Left colon (tissue), 2 donors: ENCODE data around the gene RPS6KC1. TPM values are rescaled to one million over a fixed set of nuclear protein-coding genes. Genes with fewer than 3 reads are reported as not detected.
"Not testable (repeated sequence)": the region's sequence is repeated elsewhere in the genome, so short reads cannot be mapped to it uniquely, and the experiment has no call there.

Experiments
- ATAC-seq: fragments of 200-7000 bp; cut with Tn5 transposase; one replicate; pipeline ENCODE4 v1.9.1; 2020; ENCODE audit warnings: mild to moderate bottlenecking, moderate library complexity
- DNase-seq, 2 donors: peaks; one replicate each; pipeline ENCODE4 v3.0.0-alpha.2; 2020
- intact Hi-C, 2 donors: fragments of 100-400 bp; cut with DNase I in 1 of 2; cut with micrococcal nuclease in 1 of 2; formaldehyde crosslinking; loops; one replicate each; pipeline versions ENCODE4 v1.11.2 to v1.14.0; 2022; cut with DNase I, micrococcal nuclease
- total RNA-seq, 2 donors: library from RNA; stranded (reverse); fragmentation: NEBNext Ultra II Directional; extraction: Animal tissue kit (Norgen Biotek cat#: 25700); gene quantifications; one replicate each; pipeline ENCODE4 v1.2.1, GENCODE V29; 2021
- donor health status: DM: no; HTN: no; CAD: no.
- donor health status: DM: yes; HTN: yes; CAD: no.

The RPS6KC1 gene
- total RNA-seq, 2 donors from 2014 or later = 9.4 to 11.2 TPM

DNA sequence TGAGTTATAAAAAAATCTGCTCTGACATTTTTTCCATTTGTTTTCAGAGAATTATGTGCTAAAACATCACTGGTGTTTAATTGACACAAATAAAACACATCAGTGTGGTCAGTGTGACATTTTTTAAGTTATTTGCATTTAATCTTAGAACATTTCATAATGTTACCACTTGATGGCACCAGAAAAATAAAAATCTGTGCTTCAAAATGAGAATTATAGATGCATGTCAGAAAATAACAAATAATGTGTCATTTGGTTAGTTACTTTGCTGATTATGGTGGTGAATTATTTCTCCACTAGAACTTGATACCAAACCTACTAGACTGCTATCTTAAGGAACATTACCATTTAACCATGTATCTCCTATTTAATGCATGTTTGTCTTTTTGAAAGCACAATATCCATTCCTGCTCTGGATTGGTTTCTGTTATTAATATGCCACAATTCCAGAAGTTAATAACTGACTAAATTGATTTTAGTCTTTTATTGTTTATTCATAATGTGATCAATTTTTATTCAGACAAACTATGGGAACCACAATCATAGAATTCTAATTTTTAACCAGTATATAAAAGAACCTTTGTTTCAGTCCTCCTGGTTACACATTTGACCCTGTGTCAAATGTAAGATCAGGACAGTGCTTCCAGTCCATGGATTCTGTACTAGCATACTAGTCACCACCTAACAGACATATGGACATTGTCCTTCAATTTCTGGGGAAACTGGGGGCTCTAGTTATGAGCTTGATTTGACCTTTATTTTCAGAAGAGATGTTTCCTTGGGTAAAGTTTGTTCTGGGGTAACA, 81.0 kb downstream of the RPS6KC1 start:
- intact Hi-C loops = no loop called here
- ATAC-seq (no peak), DNase-seq (no peak)

DNA sequence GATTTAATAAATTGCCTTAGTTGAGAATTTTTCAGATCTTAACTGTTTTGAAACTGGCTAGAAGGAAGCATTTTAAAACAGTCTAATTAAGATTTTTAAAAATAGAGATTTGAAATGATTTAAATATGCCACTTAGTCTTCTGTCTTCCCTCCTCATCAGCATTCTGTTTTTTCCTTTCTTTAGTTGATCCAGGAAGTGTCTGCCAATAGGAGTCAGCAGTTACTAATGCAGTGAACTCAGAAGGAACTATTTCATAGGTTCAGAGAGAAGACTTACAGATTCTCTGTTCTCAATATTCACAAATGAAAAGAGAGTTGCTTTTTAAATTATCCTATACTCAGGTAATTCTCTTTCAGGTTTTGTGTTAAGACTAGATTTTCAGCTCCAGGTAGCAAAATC, 84.5 kb downstream of the RPS6KC1 start:
- DNase-seq = no peak

DNA sequence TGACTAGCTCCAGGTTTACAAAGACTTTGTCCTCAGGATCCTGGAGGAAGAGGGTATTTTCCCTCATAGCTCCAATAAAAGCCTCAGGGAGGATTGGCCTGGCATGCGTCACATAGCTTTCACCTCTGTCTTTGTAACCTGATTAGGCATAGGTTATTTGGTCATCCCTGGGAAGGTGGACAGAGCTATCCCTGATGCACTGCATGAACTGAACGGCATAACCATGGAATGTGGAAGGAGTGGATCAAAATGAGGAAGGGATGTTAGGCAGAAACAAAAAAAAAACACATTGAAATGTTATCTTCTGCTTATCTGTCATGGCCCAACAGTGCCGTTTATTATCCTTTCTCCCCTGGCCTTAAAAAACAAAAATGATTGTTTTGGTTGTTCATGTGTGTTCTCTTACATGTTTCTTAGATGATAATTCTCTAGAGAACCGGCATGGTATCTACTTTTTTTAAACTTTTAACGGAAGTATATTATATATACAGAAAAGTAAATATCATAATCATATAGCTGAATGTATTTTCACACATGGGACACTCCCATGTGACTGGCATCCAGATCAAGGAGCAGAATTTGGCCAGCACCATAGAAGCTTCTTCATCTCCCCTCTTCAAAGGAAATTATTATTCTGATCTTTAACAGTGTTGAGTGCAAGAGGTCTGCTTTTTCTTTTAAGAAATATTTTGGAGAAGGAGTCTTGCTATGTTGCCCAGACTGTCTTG, 85.3 kb downstream of the RPS6KC1 start:
- intact Hi-C loops = no loop called here
- DNase-seq (peak; percentile 39 to 44), ATAC-seq (peak; percentile 98)

More for the DNA sequence above, 84.5 kb downstream of the RPS6KC1 start:
- intact Hi-C loops = no loop called here
- peak; percentile 69 for ATAC-seq

DNA sequence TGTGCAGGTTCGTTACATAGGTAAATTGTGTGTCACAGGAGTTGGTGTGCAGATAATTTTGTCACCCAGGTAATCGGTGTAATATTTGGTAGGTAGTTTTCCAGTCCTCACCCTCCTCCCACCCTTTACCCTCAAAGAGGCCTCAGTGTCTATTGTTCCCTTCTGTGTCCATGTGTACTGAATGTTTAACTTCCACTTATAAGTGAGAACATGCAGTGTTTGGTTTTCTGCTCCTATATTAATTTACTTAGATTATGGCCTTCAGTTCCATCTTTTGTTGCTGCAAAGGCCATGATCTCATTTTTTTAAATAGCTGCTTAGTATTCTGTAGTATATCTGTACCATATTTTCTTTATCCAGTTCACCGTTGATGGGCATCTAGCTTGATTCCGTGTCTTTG, 87.3 kb downstream of the RPS6KC1 start:
- ATAC-seq (no peak), DNase-seq (no peak)
- intact Hi-C loops = no loop called here

DNA sequence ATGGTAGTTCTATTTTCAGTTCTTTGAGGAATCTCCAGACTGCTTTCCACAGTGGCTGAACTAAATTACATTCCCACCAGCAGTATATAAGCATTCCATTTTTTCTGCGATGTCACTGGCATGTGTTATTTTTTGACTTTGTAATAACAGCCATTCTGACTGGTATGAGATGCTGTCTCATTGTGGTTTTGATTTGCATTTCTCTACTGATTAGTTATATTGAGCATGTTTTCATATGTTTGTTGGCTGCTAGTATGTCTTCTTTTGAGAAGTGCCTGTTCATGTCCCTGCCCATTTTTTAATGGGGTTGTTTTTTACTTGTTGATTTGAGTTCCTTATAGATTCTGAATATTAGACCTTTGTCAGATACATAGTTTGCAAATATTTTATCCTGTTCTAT, 87.9 kb downstream of the RPS6KC1 start:
- ATAC-seq (no peak), DNase-seq (no peak)
- intact Hi-C loops = no loop called here

DNA sequence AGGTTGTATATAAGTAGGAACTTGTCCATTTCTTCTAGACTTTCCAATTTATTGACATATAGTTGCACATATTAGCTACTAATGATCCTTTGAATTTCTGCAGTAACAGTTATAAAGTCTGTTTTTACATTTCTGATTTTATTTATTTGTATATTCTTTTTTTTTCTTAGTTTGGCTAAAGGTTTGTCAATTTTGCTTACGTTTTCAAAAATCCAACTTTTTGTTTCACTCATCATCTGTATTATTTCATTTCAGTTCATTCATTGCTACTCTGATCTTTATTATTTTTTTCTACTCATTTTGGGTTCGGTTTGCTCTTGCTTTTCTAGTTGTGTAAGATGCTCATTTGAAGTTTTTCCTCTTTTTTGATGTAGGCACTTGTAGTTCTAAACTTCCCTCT, 97.9 kb downstream of the RPS6KC1 start:
- intact Hi-C loops = no loop called here
- DNase-seq = no peak
- ATAC-seq = no peak

DNA sequence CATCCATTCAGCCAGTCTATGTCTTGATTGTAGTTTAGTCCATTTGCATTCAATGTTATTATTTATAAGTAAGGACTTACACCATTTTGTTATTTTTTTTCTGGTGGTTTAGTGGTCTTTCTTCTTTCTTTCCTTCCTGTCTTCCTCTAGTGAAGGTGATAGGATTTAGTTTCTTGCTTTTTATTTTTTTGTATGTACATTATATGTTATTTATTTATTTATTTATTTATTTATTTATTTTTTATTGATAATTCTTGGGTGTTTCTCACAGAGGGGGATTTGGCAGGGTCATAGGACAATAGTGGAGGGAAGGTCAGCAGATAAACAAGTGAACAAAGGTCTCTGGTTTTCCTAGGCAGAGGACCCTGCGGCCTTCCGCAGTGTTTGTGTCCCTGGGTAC, 99.0 kb downstream of the RPS6KC1 start:
- DNase-seq, intact Hi-C loops, ATAC-seq: not testable (repeated sequence)

DNA sequence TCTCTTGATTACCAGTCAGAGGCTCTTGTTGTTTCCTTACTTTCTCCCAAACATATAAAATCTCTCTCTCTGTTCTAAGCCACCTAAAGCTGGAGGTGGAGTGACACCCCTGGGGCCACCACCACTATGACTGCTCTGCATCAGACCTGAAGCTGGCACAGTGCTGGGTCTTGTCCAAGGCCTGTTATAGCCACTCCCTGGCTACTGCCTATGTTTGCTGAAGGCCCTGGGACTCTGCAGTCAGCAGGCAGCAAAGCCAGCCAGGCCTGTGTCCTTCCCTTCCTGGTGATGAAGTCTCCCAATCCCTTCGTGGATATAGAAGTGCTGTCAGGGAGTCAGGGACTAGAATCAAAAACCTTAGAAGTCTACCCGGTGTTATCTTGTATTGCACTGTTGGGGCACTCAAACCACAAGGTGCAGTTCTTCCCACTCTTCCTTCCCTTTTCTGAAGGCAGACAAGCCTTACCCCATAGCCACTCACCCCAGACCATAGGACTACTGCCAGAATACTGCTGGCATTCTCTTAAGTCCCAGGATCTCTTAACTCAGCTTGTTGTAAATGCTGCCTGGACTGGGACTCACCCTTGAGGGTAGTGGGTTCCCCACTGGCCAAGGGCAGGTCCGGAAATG, 103.1 kb downstream of the RPS6KC1 start:
- intact Hi-C loops = no loop called here
- ATAC-seq = no peak
- no peak for DNase-seq

DNA sequence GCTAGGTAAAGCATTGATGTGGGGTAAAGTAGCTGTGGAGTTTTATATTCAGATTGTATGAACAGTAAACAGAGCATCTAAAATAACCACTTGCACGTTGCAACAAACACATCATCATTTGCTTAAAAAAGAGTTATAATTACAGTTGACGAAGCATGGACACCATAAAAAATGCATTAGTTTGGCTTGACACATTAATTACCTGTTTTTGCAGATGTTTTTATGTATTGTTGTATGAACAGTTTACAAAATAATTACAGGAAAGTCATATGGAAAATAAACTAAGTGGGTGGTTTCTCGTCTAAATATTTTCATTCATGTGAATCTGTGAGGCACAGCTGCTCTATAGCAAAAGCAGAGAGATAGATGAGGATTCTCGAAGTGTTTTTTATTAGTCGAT, 108.3 kb downstream of the RPS6KC1 start:
- intact Hi-C loops = no loop called here
- ATAC-seq (no peak), DNase-seq (no peak)

DNA sequence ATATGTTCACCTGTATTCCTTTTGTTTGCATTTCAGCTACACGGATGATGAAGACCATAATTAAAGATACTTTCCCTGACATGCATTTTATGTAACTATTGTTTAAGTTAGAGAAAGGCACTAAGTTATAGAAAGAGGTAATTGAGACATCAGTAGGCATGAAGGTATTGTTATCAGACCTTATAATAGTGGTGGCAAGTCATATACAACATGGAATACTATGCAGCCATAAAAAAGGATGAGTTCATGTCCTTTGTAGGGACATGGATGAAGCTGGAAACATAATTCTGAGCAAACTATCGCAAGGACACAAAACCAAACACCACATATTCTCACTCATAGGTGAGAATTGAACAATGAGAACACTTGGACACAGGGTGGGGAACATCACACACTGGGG, 109.4 kb downstream of the RPS6KC1 start:
- ATAC-seq, intact Hi-C loops, DNase-seq: not testable (repeated sequence)

DNA sequence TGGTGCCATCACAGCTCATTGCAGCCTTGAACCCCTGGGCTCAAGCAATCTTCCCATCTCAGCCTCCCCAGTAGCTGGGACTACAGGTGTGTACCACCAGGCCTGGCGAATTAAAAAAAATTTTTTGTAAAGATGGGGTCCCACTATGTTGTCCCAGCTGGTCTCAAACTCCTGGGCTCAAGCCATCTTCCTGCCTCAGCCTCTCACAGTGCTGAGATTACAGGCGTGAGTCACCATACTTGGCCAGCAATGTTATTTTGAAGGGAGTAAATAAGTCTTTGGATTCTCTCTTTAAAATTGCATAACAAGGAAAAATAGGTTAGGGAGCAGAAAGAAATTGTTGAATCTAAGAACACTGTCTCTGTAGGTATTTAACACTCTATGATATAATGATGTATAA, 111.3 kb downstream of the RPS6KC1 start:
- intact Hi-C loops = no loop called here
- no peak for DNase-seq
- ATAC-seq = no peak

DNA sequence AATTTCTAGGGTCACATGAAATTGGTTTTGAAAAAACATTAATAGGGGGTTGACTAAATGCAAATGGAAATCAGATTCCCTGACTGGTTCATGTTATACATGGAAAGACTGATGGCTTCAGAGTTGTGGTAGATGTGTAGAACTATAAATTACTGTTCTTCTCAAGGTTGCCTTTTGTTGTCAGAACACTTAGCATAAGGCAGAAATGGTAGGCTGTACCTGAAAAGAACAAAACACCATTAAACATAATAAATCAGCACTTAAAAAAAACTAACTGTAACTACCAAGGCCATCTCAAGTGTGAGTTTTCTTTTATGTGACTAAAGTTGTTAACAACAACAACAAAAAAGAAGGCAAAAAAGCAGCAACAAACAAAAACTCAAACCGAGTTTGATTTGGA, 111.8 kb downstream of the RPS6KC1 start:
- intact Hi-C loops = no loop called here
- ATAC-seq (no peak), DNase-seq (no peak)

DNA sequence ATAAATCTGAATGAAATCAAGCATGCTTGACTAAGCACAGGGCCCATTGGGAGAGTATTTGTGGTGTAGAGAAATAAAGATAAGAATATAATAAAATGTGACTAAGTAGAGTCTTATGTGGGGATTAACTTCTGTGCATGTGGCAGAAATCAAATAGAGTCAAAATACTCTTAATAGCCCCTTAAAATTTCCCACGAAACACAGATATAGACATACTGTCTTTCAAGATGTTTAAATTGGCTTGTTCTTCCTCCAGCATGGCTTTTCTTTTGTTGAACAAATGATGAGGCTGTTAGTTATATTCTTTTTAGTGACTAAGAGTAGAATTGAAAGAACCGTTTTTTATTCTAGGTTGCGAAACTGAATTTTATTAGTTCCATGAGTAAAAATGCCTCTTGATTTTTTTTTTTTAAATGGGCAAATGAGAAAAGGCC, 112.3 kb downstream of the RPS6KC1 start:
- intact Hi-C loops = no loop called here
- DNase-seq (no peak), ATAC-seq (no peak)

DNA sequence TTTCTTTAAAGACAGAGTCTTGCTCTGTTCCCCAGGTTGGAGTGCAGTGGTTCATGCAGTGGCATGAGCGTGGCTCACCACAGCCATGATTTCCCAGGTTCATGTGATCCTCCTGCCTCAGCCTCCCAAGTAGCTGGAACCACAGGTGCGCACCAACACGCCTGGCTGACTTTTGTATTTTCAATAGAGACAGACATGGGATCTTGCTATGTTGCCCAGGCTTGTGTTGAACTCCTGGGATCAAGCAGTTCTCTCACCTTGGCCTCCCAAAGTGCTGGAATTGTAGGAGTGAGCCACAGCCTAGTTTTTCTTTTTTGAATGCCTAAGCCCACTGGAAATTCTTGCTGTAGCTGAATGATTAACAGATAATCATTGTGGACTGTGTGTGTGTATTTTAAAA, 113.5 kb downstream of the RPS6KC1 start:
- intact Hi-C loops = no loop called here
- no peak for ATAC-seq
- no peak for DNase-seq

DNA sequence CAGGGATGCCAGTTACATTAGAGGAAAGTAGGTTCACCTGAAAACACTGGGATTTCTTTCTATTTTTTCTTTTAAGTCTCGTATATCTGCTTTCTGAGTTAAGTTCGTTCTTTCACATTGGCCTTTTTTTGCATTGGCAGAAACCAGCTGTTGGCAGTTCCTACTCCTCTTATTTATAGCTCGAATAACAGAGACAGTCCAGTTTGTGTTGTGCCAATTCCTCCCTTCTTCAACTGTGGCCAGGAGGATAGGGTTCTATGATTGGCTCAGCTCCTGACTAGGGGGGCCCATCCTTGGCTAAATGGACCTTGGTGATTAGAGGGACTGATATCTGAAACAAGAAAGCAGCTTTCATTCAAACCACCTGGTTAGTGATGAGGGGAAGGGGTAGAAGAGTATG, 115.8 kb downstream of the RPS6KC1 start:
- no peak for DNase-seq
- ATAC-seq = no peak
- intact Hi-C loops = no loop called here

DNA sequence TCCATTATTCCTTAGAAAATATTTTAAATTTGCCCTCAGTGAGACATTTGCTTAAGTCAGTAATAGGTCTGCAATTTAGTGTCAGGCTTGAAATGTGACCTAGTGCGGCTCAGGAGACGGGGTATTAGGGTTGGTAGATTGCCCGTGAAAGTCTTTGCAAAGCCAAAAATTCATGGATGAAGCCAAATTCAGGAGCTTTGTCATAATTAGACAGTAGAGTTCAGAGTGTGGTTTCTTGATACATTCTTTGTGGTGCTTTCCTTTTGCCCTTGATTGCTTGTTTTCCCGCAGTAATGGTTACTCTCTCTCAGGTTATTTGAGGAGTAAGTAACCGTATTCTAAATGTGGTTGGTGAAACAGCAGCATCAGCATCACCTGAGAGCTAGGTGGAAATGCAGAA, 120.7 kb downstream of the RPS6KC1 start:
- intact Hi-C loops = no loop called here
- ATAC-seq (no peak), DNase-seq (no peak)

DNA sequence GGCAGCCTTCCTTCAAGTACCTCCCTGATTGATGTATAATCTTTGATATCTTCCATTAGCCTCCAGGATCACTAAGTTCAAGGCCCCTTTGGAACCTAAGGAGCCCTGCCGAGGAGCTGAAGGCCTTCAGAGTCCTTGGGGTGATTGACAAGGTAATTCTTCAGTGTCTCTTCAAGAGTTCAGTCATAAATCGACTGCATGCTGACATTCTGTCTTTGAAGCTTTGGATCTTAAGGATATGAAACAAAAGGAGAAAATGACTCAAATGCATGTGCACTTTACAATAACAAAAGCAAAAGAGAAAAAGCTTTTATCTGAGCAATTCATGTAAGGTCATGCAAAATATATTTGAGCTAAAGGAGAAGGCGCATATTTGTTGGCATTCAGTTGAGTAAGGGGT, 125.3 kb downstream of the RPS6KC1 start:
- ATAC-seq (no peak), DNase-seq (no peak)
- intact Hi-C loops = no loop called here

DNA sequence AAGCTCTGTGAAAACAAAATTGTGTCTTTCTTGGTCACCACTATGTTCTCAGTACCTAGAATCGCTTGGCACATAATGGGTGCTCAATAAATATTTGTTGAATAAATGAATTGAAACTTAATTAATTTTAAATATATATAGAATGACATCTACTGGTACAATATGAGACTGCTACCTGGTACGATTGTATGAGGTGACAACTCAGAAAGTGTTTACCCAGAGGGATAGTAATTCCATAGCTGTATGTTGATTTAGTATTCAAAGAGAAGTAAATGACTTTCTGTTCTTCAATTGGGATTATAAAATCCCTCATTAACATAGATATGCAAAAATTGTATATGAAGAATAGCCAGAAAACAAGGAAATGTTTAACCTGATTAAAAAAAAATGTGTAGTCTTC, 128.7 kb downstream of the RPS6KC1 start:
- intact Hi-C loops = no loop called here
- peak; percentile 66 for ATAC-seq
- DNase-seq = no peak

DNA sequence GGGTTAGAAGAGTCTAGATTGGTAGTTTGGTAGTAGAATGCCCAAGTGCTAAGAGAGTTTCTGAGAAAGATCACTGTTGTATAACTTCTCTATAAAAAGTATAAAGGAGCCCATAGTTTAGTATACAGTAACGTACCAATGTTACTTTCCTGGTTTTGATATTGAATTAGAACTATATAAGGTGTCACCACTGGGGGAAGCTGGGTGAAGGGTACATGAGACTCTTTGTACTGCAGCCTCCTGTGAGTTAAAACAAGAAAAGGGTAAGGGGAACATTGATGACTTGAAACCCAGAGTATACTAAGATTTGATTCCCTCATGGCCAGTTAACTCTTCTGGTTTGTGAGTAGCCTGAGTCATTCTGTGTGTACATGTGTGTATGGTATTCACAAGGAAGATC, 129.8 kb downstream of the RPS6KC1 start:
- intact Hi-C loops = no loop called here
- no peak for ATAC-seq
- no peak for DNase-seq

DNA sequence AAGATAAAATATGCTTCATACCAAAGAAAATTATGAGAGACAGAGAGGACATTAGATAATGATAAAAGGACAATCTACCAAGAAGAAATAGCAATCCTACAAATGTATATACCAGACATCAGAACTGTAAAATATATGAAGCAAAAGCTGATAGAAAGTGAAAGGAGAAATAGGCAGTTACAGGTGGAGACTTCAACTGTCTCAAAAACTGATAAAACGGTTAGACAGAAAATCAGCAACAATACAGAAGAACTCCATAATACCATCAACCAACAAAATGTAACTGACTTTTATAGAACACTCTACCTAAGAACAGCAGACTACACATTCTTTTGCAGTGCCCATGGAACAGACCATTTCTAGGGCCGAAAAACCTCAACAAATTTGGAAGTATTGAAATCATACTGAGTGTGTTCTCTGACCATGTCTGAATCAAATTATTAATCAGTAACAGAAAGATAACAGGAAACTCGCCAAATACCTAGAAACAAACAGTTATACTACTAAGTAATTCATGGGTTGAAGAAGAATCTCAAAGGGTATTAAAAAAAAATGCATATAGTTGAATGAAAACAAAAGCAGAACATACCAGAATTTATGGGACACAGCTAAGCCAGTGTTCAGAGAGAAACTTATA, 132.1 kb downstream of the RPS6KC1 start:
- DNase-seq (no peak), ATAC-seq (no peak)
- intact Hi-C loops = no loop called here
